BJ (cell line): ENCODE measurements around the gene SUPV3L1. TPM values are rescaled to one million over a fixed set of nuclear protein-coding genes. Genes with fewer than 3 reads are reported as not detected.

Experiments used
- CTCF ChIA-PET: fragments of 350-600 bp; formaldehyde crosslinking; extraction: SDS; loops from one replicate; lab custom pipeline; 2021; ENCODE audit warnings: antibody characterized with exemption, inconsistent platforms; lab: Yijun Ruan, JAX
- POLR2A ChIA-PET: fragments of 300-600 bp; sonication (Branson Sonifier 250); formaldehyde crosslinking; extraction: SDS; loops from one replicate; lab custom pipeline; 2021; ENCODE audit warnings: antibody characterized with exemption; lab: Charles Lee
- DNase-seq: peaks from one replicate; pipeline ENCODE4 v3.0.0-alpha.2; 2011; ENCODE audit warnings: low read depth
- H3K27me3 ChIP-seq: 2 replicates; pipeline ENCODE4 v1.6.0; 2011; ENCODE audit warnings: low read length; ENCODE audit not compliant: control insufficient read depth, insufficient read depth
- H3K36me3 ChIP-seq: 2 replicates; pipeline ENCODE4 v1.5.1; 2011; ENCODE audit warnings: low read length; ENCODE audit not compliant: control insufficient read depth, insufficient read depth
- H3K4me3 ChIP-seq: 2 replicates; pipeline ENCODE4 v1.5.1; 2011; ENCODE audit warnings: low read depth, mild to moderate bottlenecking, control low read depth, low read length
- CTCF ChIP-seq: IDR thresholded peaks from 2 replicates; pipeline ENCODE4 v1.5.1; 2011; ENCODE audit warnings: low read depth, mild to moderate bottlenecking, control low read depth, inconsistent platforms, low read length, moderate library complexity; ENCODE audit not compliant: insufficient read depth
- polyA plus RNA-seq: library from polyadenylated mRNA; depleted of rRNA; stranded (reverse); fragments of >200 nt; gene quantifications from 2 replicates; pipeline ENCODE4 v1.2.3, GENCODE V29; 2011

Gene SUPV3L1
- polyA plus RNA-seq, 1 experiment, result 17.1 TPM

- Histone ChIP-seq H3K4me3 (no peak overlapping the region), H3K27me3 (no peaks in the 10 kb centered on the region), H3K36me3 (no peaks in the 10 kb centered on the region)
- ChIA-PET CTCF (interaction anchor here (0.6 to 4.0 kb wide), 7 partner anchors 18 to 484 kb away, joined by 3 to 17 read pairs (median 4); no protein-coding TSS in a partner anchor), POLR2A (no interaction called here)
- no peak for DNase-seq
- no peak for TF ChIP-seq CTCF
Observed at GRCh38 chr10:69232736-69233480, 52.9 kb downstream of the SUPV3L1 start.

- no peak for DNase-seq
- POLR2A ChIA-PET, result no interaction called here
- CTCF ChIA-PET, result interaction anchor here (0.7 to 10.0 kb wide), 5 partner anchors 62 to 159 kb away, joined by 3 to 110 read pairs (median 3); no protein-coding TSS in a partner anchor
Observed at GRCh38 chr10:69234447-69234846, 54.4 kb downstream of the SUPV3L1 start.

GRCh38 chr10:69237528-69238159 lies 57.6 kb downstream of the SUPV3L1 start:
- CTCF ChIA-PET, result interaction anchor here (0.5 to 10.0 kb wide), 25 partner anchors 8 to 278 kb away, joined by 3 to 110 read pairs (median 3); partner anchors contain the start of gene HKDC1
- Histone ChIP-seq H3K36me3 (no peaks in the 10 kb centered on the region), H3K27me3 (no peaks in the 10 kb centered on the region), H3K4me3 (no peak overlapping the region)
- peak; percentile 94 for TF ChIP-seq CTCF
- POLR2A ChIA-PET, result no interaction called here
- no peak for DNase-seq

More at GRCh38 chr10:69234447-69234846, 54.4 kb downstream of the SUPV3L1 start:
- Histone ChIP-seq H3K27me3 (no peaks in the 10 kb centered on the region), H3K4me3 (no peak overlapping the region), H3K36me3 (no peaks in the 10 kb centered on the region)
- no peak for TF ChIP-seq CTCF

- ChIA-PET CTCF (interaction anchor here (0.6 to 10.0 kb wide), 13 partner anchors 11 to 185 kb away, joined by 3 to 110 read pairs (median 7); no protein-coding TSS in a partner anchor), POLR2A (interaction anchor here (0.6 kb wide), 1 partner anchor 168 kb away, joined by 3 read pairs; no protein-coding TSS in a partner anchor)
- DNase-seq, result no peak
- H3K27me3 ChIP-seq, result no peaks in the 10 kb centered on the region
- no peak overlapping the region for H3K4me3 ChIP-seq
- no peak for TF ChIP-seq CTCF
- H3K36me3 ChIP-seq, result no peaks in the 10 kb centered on the region
Observed at GRCh38 chr10:69239136-69239535, 59.1 kb downstream of the SUPV3L1 start.
